ENCODE results near the gene APLN. TPM values are rescaled to one million over a fixed set of nuclear protein-coding genes. Genes with fewer than 3 reads are reported as not detected.

The APLN gene
- total and polyA plus RNA-seq, 9 of the 15 experiments (the other 6 are each of a cell fraction or from before 2014, with no cell fraction given), result 0.04 to 0.06 TPM; not detected in 7

DNA sequence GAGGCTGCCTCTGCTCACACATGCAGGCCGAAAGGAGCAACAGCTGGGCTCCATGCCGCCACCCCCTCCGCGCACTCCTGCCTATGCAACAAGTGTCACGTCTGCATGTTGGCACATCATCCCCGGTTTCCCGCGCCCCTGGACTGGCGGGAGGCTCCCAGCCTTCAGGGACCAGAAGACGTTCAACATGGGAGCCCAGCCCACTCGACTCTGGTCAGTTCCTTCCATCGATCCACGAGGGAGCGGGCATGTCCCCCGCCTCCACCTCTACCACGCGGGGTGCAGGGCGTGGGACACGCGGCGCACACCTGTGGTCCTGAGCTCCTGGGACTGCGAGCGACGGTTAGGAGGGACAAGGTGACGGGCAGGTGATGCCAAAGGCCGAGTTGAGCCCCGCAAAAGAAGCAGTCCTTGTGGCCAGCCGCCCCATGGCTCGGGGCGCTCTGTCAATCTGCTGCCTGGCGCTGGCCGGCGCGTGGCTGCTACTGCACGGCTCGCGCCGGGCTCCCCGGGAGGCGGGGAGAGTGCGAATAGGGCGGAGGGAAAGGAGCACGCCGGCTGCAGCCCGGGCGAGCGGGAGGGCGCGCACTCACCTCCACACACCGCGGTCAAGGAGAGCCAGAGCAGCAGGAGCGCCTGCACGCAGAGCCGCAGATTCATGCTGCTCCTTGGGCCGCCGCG is 645 bp downstream of the APLN start:
- no peaks in the 10 kb centered on the region for H3K9me3 ChIP-seq (replicated peaks; ENCODE audit: control insufficient read depth, insufficient read depth, low read depth, low read length)
- no peak overlapping the region for H3K27ac ChIP-seq (ENCODE audit: extremely low read depth, low read depth, low read length)
- TF ChIP-seq, protein P1, sequence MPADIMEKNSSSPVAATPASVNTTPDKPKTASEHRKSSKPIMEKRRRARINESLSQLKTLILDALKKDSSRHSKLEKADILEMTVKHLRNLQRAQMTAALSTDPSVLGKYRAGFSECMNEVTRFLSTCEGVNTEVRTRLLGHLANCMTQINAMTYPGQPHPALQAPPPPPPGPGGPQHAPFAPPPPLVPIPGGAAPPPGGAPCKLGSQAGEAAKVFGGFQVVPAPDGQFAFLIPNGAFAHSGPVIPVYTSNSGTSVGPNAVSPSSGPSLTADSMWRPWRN (IDR thresholded peaks at IDR 0.05; ENCODE audit: low read depth), result peak; percentile 58; the same call in 1 of the 2 replicates
- no peak for TF ChIP-seq CHD2 (IDR thresholded peaks at IDR 0.05; ENCODE audit: low read depth, low read length)
- no peak for TF ChIP-seq ZEB2 (IDR thresholded peaks at IDR 0.05)
- TF ChIP-seq ARNT (IDR thresholded peaks at IDR 0.05), result no peak
- no peak for TF ChIP-seq GTF2F1 (IDR thresholded peaks at IDR 0.05; ENCODE audit: low read depth, low read length)
- no peak for TF ChIP-seq POLR2A (conservative IDR thresholded peaks at IDR 0.05)
- TF ChIP-seq, protein P2, sequence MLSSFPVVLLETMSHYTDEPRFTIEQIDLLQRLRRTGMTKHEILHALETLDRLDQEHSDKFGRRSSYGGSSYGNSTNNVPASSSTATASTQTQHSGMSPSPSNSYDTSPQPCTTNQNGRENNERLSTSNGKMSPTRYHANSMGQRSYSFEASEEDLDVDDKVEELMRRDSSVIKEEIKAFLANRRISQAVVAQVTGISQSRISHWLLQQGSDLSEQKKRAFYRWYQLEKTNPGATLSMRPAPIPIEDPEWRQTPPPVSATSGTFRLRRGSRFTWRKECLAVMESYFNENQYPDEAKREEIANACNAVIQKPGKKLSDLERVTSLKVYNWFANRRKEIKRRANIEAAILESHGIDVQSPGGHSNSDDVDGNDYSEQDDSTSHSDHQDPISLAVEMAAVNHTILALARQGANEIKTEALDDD (IDR thresholded peaks at IDR 0.05), result no peak
- TF ChIP-seq, protein P3, sequence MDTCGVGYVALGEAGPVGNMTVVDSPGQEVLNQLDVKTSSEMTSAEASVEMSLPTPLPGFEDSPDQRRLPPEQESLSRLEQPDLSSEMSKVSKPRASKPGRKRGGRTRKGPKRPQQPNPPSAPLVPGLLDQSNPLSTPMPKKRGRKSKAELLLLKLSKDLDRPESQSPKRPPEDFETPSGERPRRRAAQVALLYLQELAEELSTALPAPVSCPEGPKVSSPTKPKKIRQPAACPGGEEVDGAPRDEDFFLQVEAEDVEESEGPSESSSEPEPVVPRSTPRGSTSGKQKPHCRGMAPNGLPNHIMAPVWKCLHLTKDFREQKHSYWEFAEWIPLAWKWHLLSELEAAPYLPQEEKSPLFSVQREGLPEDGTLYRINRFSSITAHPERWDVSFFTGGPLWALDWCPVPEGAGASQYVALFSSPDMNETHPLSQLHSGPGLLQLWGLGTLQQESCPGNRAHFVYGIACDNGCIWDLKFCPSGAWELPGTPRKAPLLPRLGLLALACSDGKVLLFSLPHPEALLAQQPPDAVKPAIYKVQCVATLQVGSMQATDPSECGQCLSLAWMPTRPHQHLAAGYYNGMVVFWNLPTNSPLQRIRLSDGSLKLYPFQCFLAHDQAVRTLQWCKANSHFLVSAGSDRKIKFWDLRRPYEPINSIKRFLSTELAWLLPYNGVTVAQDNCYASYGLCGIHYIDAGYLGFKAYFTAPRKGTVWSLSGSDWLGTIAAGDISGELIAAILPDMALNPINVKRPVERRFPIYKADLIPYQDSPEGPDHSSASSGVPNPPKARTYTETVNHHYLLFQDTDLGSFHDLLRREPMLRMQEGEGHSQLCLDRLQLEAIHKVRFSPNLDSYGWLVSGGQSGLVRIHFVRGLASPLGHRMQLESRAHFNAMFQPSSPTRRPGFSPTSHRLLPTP (IDR thresholded peaks at IDR 0.05; ENCODE audit: borderline replicate concordance, extremely low read depth, insufficient read length), result no peak
- 25% methylated on average over 24 of the region's 57 CpGs for WGBS (ENCODE audit: insufficient coverage, low coverage, missing lambda C conversion rate)
- BruUV-seq (replicated peaks), result no TSS peak
- H3K36me3 ChIP-seq (ENCODE audit: control insufficient read depth, insufficient read depth, low read length), result no peaks in the 10 kb centered on the region
- intact Hi-C loops (cut with micrococcal nuclease), result no loop called here
- H3K4me1 ChIP-seq (replicated peaks in 1 of 2; ENCODE audit: control insufficient read depth in 2 of 2, insufficient read depth in 2 of 2, low read length in 2 of 2), result peaks cover 0 to 17% of the 10 kb centered on the region in 2 experiments; a peak in 2 of 5 replicates
- POLR2A ChIA-PET, result interaction anchor here (1.4 kb wide), 1 partner anchor 63 kb away, joined by 5 read pairs; no protein-coding TSS in a partner anchor
- peak overlapping the region in 1 of 2 experiments; percentile 28; a peak in 2 of 4 replicates for H3K9ac ChIP-seq (ENCODE audit: insufficient read depth in 1 of 2, low read depth in 2 of 2, low read length in 2 of 2)
- CTCF ChIA-PET (ENCODE audit: low intra/inter-chr PET ratio), result no interaction called here
- DNase-seq (ENCODE audit: extremely low read depth in 1 of 4, low spot score in 3 of 4), result no peak
- peak overlapping the region; percentile 41; the same call in 1 of the 2 replicates for H3K4me2 ChIP-seq (ENCODE audit: insufficient read depth, low read length)
- H3K79me2 ChIP-seq (ENCODE audit: control insufficient read depth, insufficient read depth, low read length), result no peaks in the 10 kb centered on the region
- FAIRE-seq, result no peak
- H3K9me1 ChIP-seq (ENCODE audit: control insufficient read depth, insufficient read depth, low read length), result no peaks in the 10 kb centered on the region
- peak overlapping the region; percentile 26; the same call in 1 of the 2 replicates for H3K4me3 ChIP-seq
- no peak; the same call in 2 of the 3 replicates for ATAC-seq
- in situ Hi-C loops (cut with MboI), result no loop called here
- peaks cover 27 to 70% of the 10 kb centered on the region in 2 experiments for H3K27me3 ChIP-seq (ENCODE audit: control insufficient read depth in 2 of 2, insufficient read depth in 2 of 2, low read length in 2 of 2)
- H2AFZ ChIP-seq (ENCODE audit: low read depth, low read length), result no peak overlapping the region
- 0 out of 2 replicates have a peak, but pooled peaks cover 11% of the 10 kb centered on the region for H4K20me1 ChIP-seq (replicated peaks; ENCODE audit: control insufficient read depth, insufficient read depth, low read length)
